H1 (cell line): ENCODE data around the gene SLC24A3. TPM values are rescaled to one million over a fixed set of nuclear protein-coding genes. Genes with fewer than 3 reads are reported as not detected.

Experiments used
- CTCF ChIA-PET: fragments of 300-600 bp; sonication (Branson Sonifier 250); formaldehyde crosslinking; loops from one replicate; lab custom pipeline; 2021; ENCODE audit not compliant: partially characterized antibody; lab: Charles Lee
- POLR2A ChIA-PET: fragments of 300-600 bp; sonication (Branson Sonifier 250); formaldehyde crosslinking; loops from one replicate; lab custom pipeline; 2021; ENCODE audit warnings: inconsistent platforms; ENCODE audit not compliant: partially characterized antibody; lab: Charles Lee
- DNase-seq, 2 experiments: peaks; one replicate each; pipeline versions ENCODE4 v3.0.0 to v3.0.0-alpha.2; 2010 to 2022; ENCODE audit warnings: low spot score in 2 of 2, low read depth in 1 of 2, mixed read lengths in 1 of 2
- FAIRE-seq: peaks from 2 replicates; lab custom pipeline; 2011; peaks lifted over from hg19 to GRCh38; lab: Jason Lieb, UNC
- H2AFZ ChIP-seq: 2 replicates; pipeline ENCODE4 v1.8.1; 2012; ENCODE audit warnings: low read length, inconsistent platforms
- H2AK5ac ChIP-seq: 2 replicates; pipeline ENCODE4 v1.6.1; 2013; ENCODE audit warnings: low read depth, low read length
- H2BK120ac ChIP-seq: replicated peaks from 2 replicates; pipeline ENCODE3; 2013; ENCODE audit warnings: low read depth, low read length, inconsistent platforms
- H2BK12ac ChIP-seq: 2 replicates; pipeline ENCODE4 v1.6.1; 2013; ENCODE audit warnings: low read depth, low read length
- H2BK15ac ChIP-seq: 2 replicates; pipeline ENCODE4 v1.6.1; 2013; ENCODE audit warnings: low read length
- H2BK20ac ChIP-seq: 2 replicates; pipeline ENCODE4 v1.6.1; 2013; ENCODE audit warnings: low read length
- H2BK5ac ChIP-seq: 2 replicates; pipeline ENCODE4 v1.6.1; 2013; ENCODE audit warnings: low read depth, low read length
- H3K14ac ChIP-seq: 2 replicates; pipeline ENCODE4 v1.6.1; 2013; ENCODE audit warnings: inconsistent platforms; ENCODE audit not compliant: insufficient read length
- H3K18ac ChIP-seq: 2 replicates; pipeline ENCODE4 v1.6.1; 2013; ENCODE audit warnings: low read length; ENCODE audit errors: extremely low read depth
- H3K23ac ChIP-seq: 2 replicates; pipeline ENCODE4 v1.6.1; 2013; ENCODE audit warnings: inconsistent platforms; ENCODE audit not compliant: insufficient read length
- H3K23me2 ChIP-seq: 2 replicates; pipeline ENCODE4 v1.6.1; 2013; ENCODE audit warnings: low read depth, low read length
- H3K27ac ChIP-seq: 2 replicates; pipeline ENCODE4 v1.6.1; 2011; ENCODE audit warnings: low read depth, low read length, inconsistent platforms
- H3K27me3 ChIP-seq, 4 experiments: replicated peaks in 1 of 4; 1 replicate in 1 of 4; 2 replicates in 3 of 4; pipeline versions ENCODE4 v1.6.1 to v1.8.1; 2011 to 2013; ENCODE audit warnings: low read length in 3 of 4, mild to moderate bottlenecking in 3 of 4, inconsistent platforms in 2 of 4, mixed read lengths in 2 of 4, moderate library complexity in 1 of 4; ENCODE audit not compliant: control insufficient read depth in 3 of 4, insufficient read depth in 3 of 4; ENCODE audit errors: extremely low read depth in 1 of 4
- H3K36me3 ChIP-seq, 4 experiments: 2 replicates each; pipeline versions ENCODE4 v1.6.1 to v1.8.1; 2011 to 2013; ENCODE audit warnings: mild to moderate bottlenecking in 4 of 4, low read length in 3 of 4, moderate library complexity in 2 of 4, control low read depth in 1 of 4, inconsistent platforms in 1 of 4; ENCODE audit not compliant: insufficient read depth in 4 of 4, control insufficient read depth in 2 of 4
- H3K4ac ChIP-seq: replicated peaks from 2 replicates; pipeline ENCODE3; 2013; ENCODE audit warnings: low read length, low read depth, mixed read lengths, inconsistent platforms; ENCODE audit not compliant: insufficient read length
- H3K4me1 ChIP-seq, 4 experiments: replicated peaks in 1 of 4; 1 replicate in 1 of 4; 2 replicates in 3 of 4; pipeline versions ENCODE4 v1.6.1 to v1.8.1; 2011 to 2013; ENCODE audit warnings: low read length in 3 of 4, inconsistent platforms in 2 of 4, mixed read lengths in 1 of 4; ENCODE audit not compliant: insufficient read depth in 4 of 4, control insufficient read depth in 3 of 4
- H3K4me2 ChIP-seq, 2 experiments: 2 replicates each; pipeline versions ENCODE4 v1.6.1 to v1.8.1; 2011 to 2013; ENCODE audit warnings: low read depth in 2 of 2, low read length in 2 of 2, control low read depth in 1 of 2, inconsistent platforms in 1 of 2, mild to moderate bottlenecking in 1 of 2; ENCODE audit not compliant: insufficient read depth in 1 of 2
- H3K4me3 ChIP-seq, 4 experiments: fragments of 200-600, 300-600 bp in 1 of 4; sonication (generic), shearing (Covaris generic), sonication (Bioruptor Twin) in 1 of 4; 2 replicates each; pipeline versions ENCODE4 v1.5.1 to v1.8.1; 2011 to 2016; ENCODE audit warnings: low read length in 4 of 4, low read depth in 3 of 4, control low read depth in 2 of 4, inconsistent platforms in 2 of 4, mild to moderate bottlenecking in 2 of 4, mixed read lengths in 1 of 4, moderate library complexity in 1 of 4; ENCODE audit not compliant: insufficient read depth in 2 of 4; ENCODE audit errors: extremely low read depth in 1 of 4
- H3K56ac ChIP-seq: replicated peaks from 2 replicates; pipeline ENCODE3; 2013; ENCODE audit warnings: low read depth, mild to moderate bottlenecking, mixed read lengths, low read length, inconsistent platforms; ENCODE audit not compliant: insufficient read length
- H3K79me1 ChIP-seq: 2 replicates; pipeline ENCODE4 v1.6.1; 2013; ENCODE audit warnings: low read depth, low read length, control low read depth
- H3K79me2 ChIP-seq, 2 experiments: 2 replicates each; pipeline versions ENCODE4 v1.6.1 to v1.8.1; 2012 to 2013; ENCODE audit warnings: low read length in 2 of 2, mild to moderate bottlenecking in 2 of 2, inconsistent platforms in 1 of 2; ENCODE audit not compliant: insufficient read depth in 2 of 2, control insufficient read depth in 1 of 2
- H3K9ac ChIP-seq, 4 experiments: replicated peaks in 1 of 4; 1 replicate in 1 of 4; 2 replicates in 3 of 4; pipeline versions ENCODE4 v1.6.1 to v1.8.1; 2011 to 2013; ENCODE audit warnings: low read depth in 3 of 4, low read length in 3 of 4, control low read depth in 2 of 4, mild to moderate bottlenecking in 2 of 4, moderate library complexity in 2 of 4, inconsistent platforms in 1 of 4; ENCODE audit errors: extremely low read depth in 1 of 4
- H3K9me3 ChIP-seq, 2 experiments: 2 replicates each; pipeline versions ENCODE4 v1.6.1 to v1.8.1; 2012 to 2013; ENCODE audit warnings: mild to moderate bottlenecking in 2 of 2, moderate library complexity in 2 of 2, control low read depth in 1 of 2, inconsistent platforms in 1 of 2, low read depth in 1 of 2, low read length in 1 of 2, mixed read lengths in 1 of 2; ENCODE audit not compliant: insufficient read depth in 2 of 2
- H4K20me1 ChIP-seq, 2 experiments: replicated peaks in 1 of 2; 2 replicates each; pipeline versions ENCODE3 to v1.8.1; 2011 to 2013; ENCODE audit warnings: inconsistent platforms in 2 of 2, low read length in 2 of 2, mild to moderate bottlenecking in 1 of 2; ENCODE audit not compliant: insufficient read depth in 2 of 2, control insufficient read depth in 1 of 2
- H4K5ac ChIP-seq: 2 replicates; pipeline ENCODE4 v1.6.1; 2013; ENCODE audit warnings: low read length, low read depth, mixed read lengths, inconsistent platforms; ENCODE audit not compliant: insufficient read length
- H4K8ac ChIP-seq: 2 replicates; pipeline ENCODE4 v1.8.0; 2013; ENCODE audit warnings: mild to moderate bottlenecking, moderate library complexity, low read length, inconsistent platforms; ENCODE audit not compliant: insufficient read depth; ENCODE audit errors: extremely low read depth
- H4K91ac ChIP-seq: replicated peaks from 2 replicates; pipeline ENCODE3; 2013; ENCODE audit warnings: low read length, mixed read lengths, inconsistent platforms; ENCODE audit not compliant: insufficient read length
- CHD1 ChIP-seq: IDR thresholded peaks from 2 replicates; pipeline ENCODE4 v1.6.1; 2012; ENCODE audit warnings: low read depth, low read length, improper control_type of control experiment
- CREB1 ChIP-seq: IDR thresholded peaks from 2 replicates; pipeline ENCODE4 v1.6.1; 2012; ENCODE audit warnings: inconsistent platforms
- EP300 ChIP-seq, 2 experiments: IDR thresholded peaks; 1 replicate in 1 of 2; 2 replicates in 1 of 2; pipeline ENCODE4 v1.6.1; 2011 to 2012; ENCODE audit warnings: low read depth in 2 of 2, low read length in 2 of 2, mild to moderate bottlenecking in 2 of 2, borderline replicate concordance in 1 of 2, inconsistent platforms in 1 of 2, moderate library complexity in 1 of 2
- GTF2F1 ChIP-seq: IDR thresholded peaks from 2 replicates; pipeline ENCODE4 v1.6.1; 2012; ENCODE audit warnings: low read depth, low read length, improper control_type of control experiment, borderline replicate concordance
- JUN ChIP-seq: IDR thresholded peaks from 2 replicates; pipeline ENCODE4 v1.6.1; 2011; ENCODE audit warnings: low read depth, mild to moderate bottlenecking, improper control_type of control experiment, low read length
- POU5F1 ChIP-seq: IDR thresholded peaks from 2 replicates; pipeline ENCODE4 v1.6.1; 2011; ENCODE audit warnings: low read depth, mild to moderate bottlenecking, low read length, moderate library complexity
- SIRT6 ChIP-seq: IDR thresholded peaks from one replicate; pipeline ENCODE4 v1.7.1; 2012; ENCODE audit warnings: low read length, inconsistent platforms
- TAF1 ChIP-seq: IDR thresholded peaks from 2 replicates; pipeline ENCODE4 v1.6.1; 2011; ENCODE audit warnings: mild to moderate bottlenecking, low read depth, low read length
- TCF12 ChIP-seq: IDR thresholded peaks from 2 replicates; pipeline ENCODE4 v1.6.1; 2011; ENCODE audit warnings: low read depth, mild to moderate bottlenecking, low read length
- WGBS, 2 experiments: shearing (Covaris generic) in 1 of 2; methylation state at CpG; one replicate each; pipeline versions ENCODE4 v1.1.6 to v1.1.7; 2013 to 2015; ENCODE audit warnings: low lambda C conversion rate in 2 of 2, mixed read lengths in 2 of 2, inconsistent platforms in 1 of 2, low coverage in 1 of 2, missing lambda C conversion rate in 1 of 2; ENCODE audit not compliant: insufficient replicate concordance in 2 of 2, insufficient coverage in 1 of 2, insufficient read length in 1 of 2; ENCODE audit errors: extremely low coverage in 1 of 2, missing lambda C conversion rate in 1 of 2; 5-methylcytosine and 5-hydroxymethylcytosine counted together
- polyA plus RNA-seq, 7 experiments: library from polyadenylated mRNA; depleted of rRNA in 3 of 7; stranded (reverse) in 5 of 7; unstranded in 2 of 7; fragments of >200 nt in 5 of 7; fragments of 200-250 nt in 2 of 7; gene quantifications; 1 replicate in 5 of 7; 2 replicates in 1 of 7; 4 replicates in 1 of 7; pipeline versions ENCODE4 v1.2.1 to v1.2.3, GENCODE V29; 2011 to 2013; ENCODE audit warnings: missing spikeins in 2 of 7, mixed read lengths in 2 of 7
- total RNA-seq: library from RNA; stranded (reverse); fragmentation: NEBNext Ultra II Directional; extraction: Animal tissue kit (Norgen Biotek cat#: 25700); gene quantifications from 2 replicates; pipeline ENCODE4 v1.2.1, GENCODE V29; 2021

Gene SLC24A3
- total and polyA plus RNA-seq, 2 of the 8 experiments (the other 6 are each of a cell fraction or from before 2014, with no cell fraction given), result 4.5 to 6.3 TPM

GRCh38 chr20:19429538-19429937, 217.1 kb downstream of the SLC24A3 start:
- FAIRE-seq, result no peak
- CTCF ChIA-PET, result no interaction called here

More at GRCh38 chr20:19429538-19429937, 217.1 kb downstream of the SLC24A3 start:
- Histone ChIP-seq H3K9me3 (no peaks in the 10 kb centered on the region), H3K4me3 (no peak overlapping the region), H3K4me2 (no peak overlapping the region), H2BK15ac (no peak overlapping the region), H3K18ac (no peak overlapping the region), H3K23me2 (peaks cover 2% of the 10 kb centered on the region; the same call in 1 of the 2 replicates), H3K27me3 (no peaks in the 10 kb centered on the region), H2BK20ac (no peak overlapping the region), H4K8ac (no peak overlapping the region), H4K5ac (no peak overlapping the region), H3K79me1 (no peaks in the 10 kb centered on the region; the same call in 1 of the 2 replicates), H3K4me1 (peaks cover 0 to 9% (median 3%) of the 10 kb centered on the region in 4 experiments; a peak in 4 of 7 replicates), H2BK120ac (no peak overlapping the region), H2BK12ac (no peak overlapping the region), H3K4ac (no peak overlapping the region), H2AFZ (no peak overlapping the region), H3K56ac (no peak overlapping the region), H4K91ac (no peak overlapping the region), H4K20me1 (peaks cover 0 to 2% of the 10 kb centered on the region in 2 experiments), H3K14ac (no peak overlapping the region), H3K23ac (no peak overlapping the region), H3K36me3 (no peaks in the 10 kb centered on the region), H3K79me2 (no peaks in the 10 kb centered on the region), H3K27ac (no peak overlapping the region), H2AK5ac (no peak overlapping the region), H3K9ac (no peak overlapping the region), H2BK5ac (no peak overlapping the region)
- TF ChIP-seq TAF1, result no peak
- no peak for TF ChIP-seq JUN
- TF ChIP-seq SIRT6, result no peak
- TF ChIP-seq EP300 (IDR thresholded peaks at IDR 0.05; ENCODE audit: borderline replicate concordance in 1 of 2, low read depth in 2 of 2, low read length in 2 of 2), result no peak
- TF ChIP-seq CREB1, result no peak
- no peak for TF ChIP-seq TCF12
- TF ChIP-seq POU5F1, result no peak
- TF ChIP-seq GTF2F1, result no peak
- no peak for TF ChIP-seq CHD1
- POLR2A ChIA-PET, result no interaction called here
- 90% methylated on average over 7 of the region's 7 CpGs; no CpG with 5 or more reads in 1 of the 2 experiments for WGBS, 2 experiments
- no peak for DNase-seq
